GM18873 (cell line): Measurements from ENCODE around the gene ETFB.
"Not testable (repeated sequence)": the region's sequence is repeated elsewhere in the genome, so short reads cannot be mapped to it uniquely, and the experiment has no call there.

Source experiments
- ATAC-seq: cut with Tn5 transposase; IDR thresholded peaks from one replicate; pipeline ENCODE4 v1.9.1; 2021; ENCODE audit warnings: mild to moderate bottlenecking, moderate library complexity, moderate number of reproducible peaks; ENCODE audit not compliant: unreplicated experiment, low FRiP score

Gene ETFB

DNA sequence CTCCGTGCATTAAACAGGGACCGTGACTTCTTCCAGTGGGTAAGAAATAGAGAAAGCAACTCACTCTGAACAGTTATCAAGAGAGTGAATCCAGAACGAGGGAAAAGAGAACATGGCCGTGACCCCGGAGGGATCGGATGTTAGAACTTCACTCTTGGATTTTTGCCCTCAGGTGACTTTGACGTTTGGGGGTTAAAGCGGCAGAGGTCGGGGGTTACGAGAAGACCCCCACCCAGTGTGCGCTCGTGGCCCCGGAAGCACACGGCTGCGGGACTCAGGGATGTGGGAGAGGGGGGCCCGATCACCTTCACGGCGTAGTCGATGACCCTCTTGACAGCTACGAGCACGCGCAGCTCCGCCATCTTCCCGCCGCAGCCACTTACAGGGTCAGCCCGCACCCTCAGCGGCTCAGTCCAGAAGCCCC, at the start of gene ETFB:
TSS of gene ETFB (minus strand) at position 424 of the 424 bp plus-strand sequence. CDS start at position 362, 62 bp downstream.
- no peak for ATAC-seq

DNA sequence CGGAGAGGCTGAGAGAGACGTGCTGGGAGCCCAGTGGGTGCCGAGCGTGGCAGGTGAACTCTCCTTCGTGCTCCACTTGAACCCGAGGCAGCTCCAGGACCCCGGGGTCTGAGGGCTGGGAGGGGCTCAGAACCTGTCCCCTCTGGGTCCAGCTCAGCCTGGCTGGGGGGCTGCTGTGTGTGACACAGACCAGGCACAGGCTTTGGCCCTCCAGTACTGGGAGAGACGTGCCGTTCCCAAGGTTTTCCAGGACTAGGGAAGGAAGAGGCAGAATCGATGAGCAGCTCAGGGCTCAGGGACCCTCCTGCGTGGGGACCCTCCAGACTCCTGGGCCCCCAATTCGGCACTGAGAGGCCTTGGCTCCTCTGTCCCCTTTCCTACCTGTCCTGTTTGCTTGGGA, 49.0 kb upstream of the ETFB start:
- no peak for ATAC-seq

DNA sequence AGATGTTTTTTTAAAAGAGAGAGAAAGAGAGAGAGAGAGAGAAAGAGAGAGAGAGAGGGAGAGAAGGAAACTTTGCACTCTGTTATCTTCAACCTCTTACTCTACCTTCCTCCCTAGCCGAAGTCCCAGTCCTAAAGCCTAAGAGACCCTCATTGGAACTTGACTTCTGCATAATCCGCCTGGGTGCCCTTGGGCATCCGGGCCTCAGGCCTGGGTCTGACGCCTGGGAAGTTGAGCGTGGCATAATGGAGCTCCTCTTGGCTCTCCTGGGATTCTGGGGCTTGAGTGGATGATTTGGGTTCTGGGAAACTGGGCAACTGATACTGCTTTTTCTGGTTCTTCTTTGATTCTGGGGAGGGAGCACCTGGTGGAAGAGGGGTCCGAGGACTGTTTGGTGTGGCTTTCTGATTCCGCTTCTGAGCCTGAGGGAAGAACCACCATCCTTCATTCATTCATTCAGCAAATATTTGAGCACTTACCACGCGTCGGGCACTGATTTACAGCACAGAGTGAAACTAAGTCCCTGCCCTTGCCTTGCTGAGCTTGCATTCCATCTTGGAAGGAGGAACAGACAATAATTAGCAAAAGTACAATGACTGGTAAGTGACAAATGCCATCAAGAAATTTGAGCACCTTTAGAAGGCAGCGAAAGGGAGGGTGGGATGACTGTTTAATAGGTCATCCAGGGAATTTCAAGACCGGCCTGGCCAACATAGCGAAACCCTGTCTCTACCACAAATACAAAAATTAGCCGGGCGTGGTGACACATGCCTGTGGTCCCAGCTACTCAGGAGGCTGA, 45.0 kb upstream of the ETFB start:
- no peak for ATAC-seq

DNA sequence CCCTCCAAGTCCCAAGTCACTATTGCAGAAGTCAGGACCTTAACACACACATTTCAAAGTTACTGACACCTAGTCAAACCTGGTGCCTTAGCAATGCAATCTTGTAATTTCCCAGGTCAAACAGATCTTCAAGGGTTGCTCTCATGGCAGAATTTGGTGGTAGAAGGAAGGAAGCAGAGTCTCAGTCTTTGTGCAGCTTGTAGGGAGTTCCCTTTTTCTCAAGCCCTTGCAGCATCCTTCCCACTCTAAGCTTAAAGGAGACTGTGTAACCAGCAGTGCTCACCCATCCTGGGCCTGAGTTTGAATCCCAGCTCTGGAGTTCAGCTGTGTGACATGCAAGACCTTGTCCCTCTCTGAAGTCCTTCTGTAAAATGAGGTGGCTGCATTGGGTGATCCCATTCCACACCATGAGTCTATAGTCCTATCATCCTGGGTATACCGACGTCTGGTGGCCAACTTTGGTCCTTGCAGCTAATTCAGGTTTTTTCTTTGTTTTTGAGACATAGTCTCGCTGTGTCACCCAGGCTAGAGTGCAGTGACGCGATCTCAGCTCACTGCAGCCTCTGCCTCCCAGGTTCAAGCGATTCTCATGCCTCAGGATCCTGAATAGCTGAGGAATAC, 41.4 kb upstream of the ETFB start:
- ATAC-seq, result no peak

- no peak for ATAC-seq
Observed at GRCh38 chr19:51402117-51402516, 35.9 kb upstream of the ETFB start.

- ATAC-seq, result not testable (repeated sequence)
Observed at GRCh38 chr19:51399936-51400335, 33.7 kb upstream of the ETFB start.

DNA sequence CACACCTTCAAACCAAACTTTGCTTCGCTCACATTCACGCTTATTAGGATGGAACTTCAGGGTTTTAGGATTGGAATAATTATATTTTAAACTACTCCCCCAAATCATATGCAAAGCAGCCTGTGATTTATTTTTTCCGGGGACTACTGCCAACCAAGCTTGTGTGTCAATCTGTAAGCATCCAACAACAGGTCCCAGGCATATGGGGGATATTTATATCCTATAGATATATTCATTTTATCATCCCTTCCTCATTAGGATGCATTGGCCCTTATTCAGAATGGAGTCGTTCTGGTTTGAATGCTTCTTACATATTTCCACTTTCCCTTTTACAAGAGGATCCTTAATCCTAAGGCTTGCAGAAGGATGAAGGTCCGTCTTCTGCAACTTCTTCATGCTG, 33.0 kb upstream of the ETFB start:
- no peak for ATAC-seq

DNA sequence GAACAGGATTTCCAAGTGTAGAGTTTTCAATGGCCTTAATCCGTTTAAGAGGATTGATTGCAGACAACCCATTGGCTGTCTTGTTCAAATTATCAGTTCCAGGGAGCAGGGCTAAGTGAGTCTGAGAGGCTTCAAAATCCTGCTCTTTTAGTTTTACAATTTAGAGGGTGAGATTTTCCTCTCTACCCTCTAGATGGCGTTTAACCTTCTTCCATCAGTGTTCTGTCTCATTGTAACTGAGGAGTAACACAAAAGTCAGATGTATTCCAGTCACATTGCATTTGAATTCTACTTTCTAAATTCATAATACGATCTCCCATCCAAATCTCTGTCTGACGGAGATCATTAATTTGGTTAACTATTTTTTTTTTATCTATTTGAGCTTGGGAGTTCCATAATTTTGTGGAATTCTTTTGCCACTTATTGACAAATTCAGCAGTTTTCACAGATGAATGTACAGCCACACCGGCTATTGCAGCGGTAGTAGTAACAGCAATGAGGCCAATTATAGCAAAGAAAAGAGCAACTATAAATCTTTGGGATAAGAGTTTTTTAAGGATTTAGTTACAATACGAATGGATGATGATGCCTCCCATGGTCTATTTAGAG, 32.0 kb upstream of the ETFB start:
- no peak for ATAC-seq

GRCh38 chr19:51397453-51397852, 31.3 kb upstream of the ETFB start:
- not testable (repeated sequence) for ATAC-seq

DNA sequence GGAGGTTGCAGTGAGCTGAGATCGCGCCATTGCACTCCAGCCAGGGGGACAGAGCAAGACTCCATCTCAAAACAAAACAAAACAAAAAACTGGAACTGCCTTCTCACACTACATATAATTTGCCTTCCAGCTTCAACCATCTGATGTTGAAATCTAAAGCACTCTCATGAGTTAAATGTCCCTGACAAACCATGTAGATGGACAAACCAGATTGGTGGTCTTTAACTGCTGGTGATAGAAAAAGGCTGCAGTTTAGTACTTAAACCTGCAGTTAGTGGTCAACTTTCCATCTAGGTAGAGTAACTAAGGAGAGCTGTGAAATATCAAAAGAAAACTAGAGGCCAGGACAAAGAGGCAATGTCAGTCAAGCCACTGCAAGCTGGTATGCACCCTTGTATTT, 30.0 kb upstream of the ETFB start:
- ATAC-seq, result no peak

- peak; percentile 85 for ATAC-seq
Observed at GRCh38 chr19:51394050-51394836, 28.1 kb upstream of the ETFB start.

- ATAC-seq, result no peak
Observed at GRCh38 chr19:51392701-51393100, 26.5 kb upstream of the ETFB start.

DNA sequence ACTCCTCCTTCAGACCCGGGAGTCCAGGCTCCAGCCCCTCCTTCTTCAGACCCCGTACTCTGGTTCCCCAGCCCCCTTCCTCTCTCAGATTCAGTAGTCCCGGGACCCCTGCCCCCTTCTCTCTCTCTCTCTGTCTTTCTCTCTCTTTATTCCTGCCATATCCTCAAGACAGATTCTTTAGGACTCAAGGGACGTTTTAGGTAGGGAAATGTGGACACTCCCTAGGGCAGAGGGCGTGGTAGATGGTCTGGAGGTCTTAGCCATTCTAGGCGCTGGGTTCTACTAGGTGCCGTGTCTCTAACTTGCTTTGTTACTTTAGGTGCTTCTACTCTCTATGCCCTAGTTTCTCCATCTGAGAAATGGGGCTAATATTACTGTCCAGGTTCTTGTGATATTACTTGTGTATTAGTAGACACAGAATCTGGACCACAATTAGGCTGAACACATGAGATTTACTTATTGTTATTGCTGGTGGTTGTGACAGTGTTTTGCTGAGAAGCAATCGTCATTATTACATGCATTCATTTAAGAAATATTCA, 25.0 kb upstream of the ETFB start:
- ATAC-seq, result no peak

- no peak for ATAC-seq
Observed at GRCh38 chr19:51389143-51389542, 23.0 kb upstream of the ETFB start.

- ATAC-seq, result no peak
Observed at GRCh38 chr19:51387924-51388389, 21.8 kb upstream of the ETFB start, which contains the start of gene LIM2. Gene LIM2, minus strand, starts transcription at chr19:51387974. Its CDS starts 531 bp downstream, at chr19:51387443.

- no peak for ATAC-seq
Observed at GRCh38 chr19:51386882-51387520, 20.8 kb upstream of the ETFB start.

- no peak for ATAC-seq
Observed at GRCh38 chr19:51382004-51382403, 15.8 kb upstream of the ETFB start.

DNA sequence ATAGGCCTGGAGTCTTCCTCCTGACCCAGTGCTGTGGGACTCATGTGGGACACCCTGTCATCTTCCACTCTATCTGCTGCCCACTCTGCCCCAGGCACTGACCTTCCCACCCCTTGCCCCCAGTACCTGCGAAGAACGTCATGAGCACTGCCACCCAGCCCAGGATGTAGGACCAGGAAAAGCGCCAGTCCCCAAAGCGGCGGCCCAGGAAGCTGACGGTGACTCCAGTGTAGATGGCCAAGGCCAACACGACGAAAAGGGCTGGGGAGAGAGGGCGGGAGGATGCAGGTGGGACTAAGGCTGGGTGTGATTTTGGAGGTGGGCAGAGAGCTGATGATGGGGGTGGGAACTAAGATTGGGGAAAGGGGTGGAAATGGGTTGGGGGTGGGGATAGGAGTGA, 14.2 kb upstream of the ETFB start:
- ATAC-seq, result no peak

DNA sequence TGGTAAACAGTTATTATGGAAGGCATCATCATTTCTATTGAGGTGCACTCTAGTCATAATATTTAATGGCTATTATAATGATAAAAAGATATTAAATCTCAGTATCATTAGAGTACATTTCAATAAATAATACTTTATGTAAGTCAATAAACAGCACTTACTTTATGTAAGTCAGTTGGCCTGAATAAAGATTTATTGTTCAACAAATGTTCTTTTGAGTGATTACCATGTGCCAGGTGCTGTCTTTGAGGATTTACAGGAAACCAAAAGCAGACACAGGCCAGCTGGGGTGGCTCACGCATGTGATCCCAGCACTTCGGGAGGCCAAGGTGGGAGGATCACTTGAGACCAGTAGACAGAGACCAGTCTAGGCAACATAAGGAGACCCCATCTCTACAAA, 11.2 kb upstream of the ETFB start:
- ATAC-seq, result no peak
